H1 (cell line): Measurements from ENCODE around the gene CCDC30. TPM values are rescaled to one million over a fixed set of nuclear protein-coding genes. Genes with fewer than 3 reads are reported as not detected.
"Not testable (repeated sequence)": the region's sequence is repeated elsewhere in the genome, so short reads cannot be mapped to it uniquely, and the experiment has no call there.

Source experiments
- CTCF ChIA-PET: fragments of 300-600 bp; sonication (Branson Sonifier 250); formaldehyde crosslinking; loops from one replicate; lab custom pipeline; 2021; ENCODE audit not compliant: partially characterized antibody; lab: Charles Lee
- POLR2A ChIA-PET: fragments of 300-600 bp; sonication (Branson Sonifier 250); formaldehyde crosslinking; loops from one replicate; lab custom pipeline; 2021; ENCODE audit warnings: inconsistent platforms; ENCODE audit not compliant: partially characterized antibody; lab: Charles Lee
- DNase-seq, 2 experiments: peaks; one replicate each; pipeline versions ENCODE4 v3.0.0 to v3.0.0-alpha.2; 2010 to 2022; ENCODE audit warnings: low spot score in 2 of 2, low read depth in 1 of 2, mixed read lengths in 1 of 2
- FAIRE-seq: peaks from 2 replicates; lab custom pipeline; 2011; peaks lifted over from hg19 to GRCh38; lab: Jason Lieb, UNC
- H2AFZ ChIP-seq: 2 replicates; pipeline ENCODE4 v1.8.1; 2012; ENCODE audit warnings: low read length, inconsistent platforms
- H2AK5ac ChIP-seq: 2 replicates; pipeline ENCODE4 v1.6.1; 2013; ENCODE audit warnings: low read depth, low read length
- H2BK120ac ChIP-seq: replicated peaks from 2 replicates; pipeline ENCODE3; 2013; ENCODE audit warnings: low read depth, low read length, inconsistent platforms
- H2BK12ac ChIP-seq: 2 replicates; pipeline ENCODE4 v1.6.1; 2013; ENCODE audit warnings: low read depth, low read length
- H2BK15ac ChIP-seq: 2 replicates; pipeline ENCODE4 v1.6.1; 2013; ENCODE audit warnings: low read length
- H2BK20ac ChIP-seq: 2 replicates; pipeline ENCODE4 v1.6.1; 2013; ENCODE audit warnings: low read length
- H2BK5ac ChIP-seq: 2 replicates; pipeline ENCODE4 v1.6.1; 2013; ENCODE audit warnings: low read depth, low read length
- H3K14ac ChIP-seq: 2 replicates; pipeline ENCODE4 v1.6.1; 2013; ENCODE audit warnings: inconsistent platforms; ENCODE audit not compliant: insufficient read length
- H3K18ac ChIP-seq: 2 replicates; pipeline ENCODE4 v1.6.1; 2013; ENCODE audit warnings: low read length; ENCODE audit errors: extremely low read depth
- H3K23ac ChIP-seq: 2 replicates; pipeline ENCODE4 v1.6.1; 2013; ENCODE audit warnings: inconsistent platforms; ENCODE audit not compliant: insufficient read length
- H3K23me2 ChIP-seq: 2 replicates; pipeline ENCODE4 v1.6.1; 2013; ENCODE audit warnings: low read depth, low read length
- H3K27ac ChIP-seq: 2 replicates; pipeline ENCODE4 v1.6.1; 2011; ENCODE audit warnings: low read depth, low read length, inconsistent platforms
- H3K27me3 ChIP-seq, 4 experiments: replicated peaks in 1 of 4; 1 replicate in 1 of 4; 2 replicates in 3 of 4; pipeline versions ENCODE4 v1.6.1 to v1.8.1; 2011 to 2013; ENCODE audit warnings: low read length in 3 of 4, mild to moderate bottlenecking in 3 of 4, inconsistent platforms in 2 of 4, mixed read lengths in 2 of 4, moderate library complexity in 1 of 4; ENCODE audit not compliant: control insufficient read depth in 3 of 4, insufficient read depth in 3 of 4; ENCODE audit errors: extremely low read depth in 1 of 4
- H3K36me3 ChIP-seq, 4 experiments: 2 replicates each; pipeline versions ENCODE4 v1.6.1 to v1.8.1; 2011 to 2013; ENCODE audit warnings: mild to moderate bottlenecking in 4 of 4, low read length in 3 of 4, moderate library complexity in 2 of 4, control low read depth in 1 of 4, inconsistent platforms in 1 of 4; ENCODE audit not compliant: insufficient read depth in 4 of 4, control insufficient read depth in 2 of 4
- H3K4ac ChIP-seq: replicated peaks from 2 replicates; pipeline ENCODE3; 2013; ENCODE audit warnings: low read length, low read depth, mixed read lengths, inconsistent platforms; ENCODE audit not compliant: insufficient read length
- H3K4me1 ChIP-seq, 4 experiments: replicated peaks in 1 of 4; 1 replicate in 1 of 4; 2 replicates in 3 of 4; pipeline versions ENCODE4 v1.6.1 to v1.8.1; 2011 to 2013; ENCODE audit warnings: low read length in 3 of 4, inconsistent platforms in 2 of 4, mixed read lengths in 1 of 4; ENCODE audit not compliant: insufficient read depth in 4 of 4, control insufficient read depth in 3 of 4
- H3K4me2 ChIP-seq, 2 experiments: 2 replicates each; pipeline versions ENCODE4 v1.6.1 to v1.8.1; 2011 to 2013; ENCODE audit warnings: low read depth in 2 of 2, low read length in 2 of 2, control low read depth in 1 of 2, inconsistent platforms in 1 of 2, mild to moderate bottlenecking in 1 of 2; ENCODE audit not compliant: insufficient read depth in 1 of 2
- H3K4me3 ChIP-seq, 4 experiments: fragments of 200-600, 300-600 bp in 1 of 4; sonication (generic), shearing (Covaris generic), sonication (Bioruptor Twin) in 1 of 4; 2 replicates each; pipeline versions ENCODE4 v1.5.1 to v1.8.1; 2011 to 2016; ENCODE audit warnings: low read length in 4 of 4, low read depth in 3 of 4, control low read depth in 2 of 4, inconsistent platforms in 2 of 4, mild to moderate bottlenecking in 2 of 4, mixed read lengths in 1 of 4, moderate library complexity in 1 of 4; ENCODE audit not compliant: insufficient read depth in 2 of 4; ENCODE audit errors: extremely low read depth in 1 of 4
- H3K56ac ChIP-seq: replicated peaks from 2 replicates; pipeline ENCODE3; 2013; ENCODE audit warnings: low read depth, mild to moderate bottlenecking, mixed read lengths, low read length, inconsistent platforms; ENCODE audit not compliant: insufficient read length
- H3K79me1 ChIP-seq: 2 replicates; pipeline ENCODE4 v1.6.1; 2013; ENCODE audit warnings: low read depth, low read length, control low read depth
- H3K79me2 ChIP-seq, 2 experiments: 2 replicates each; pipeline versions ENCODE4 v1.6.1 to v1.8.1; 2012 to 2013; ENCODE audit warnings: low read length in 2 of 2, mild to moderate bottlenecking in 2 of 2, inconsistent platforms in 1 of 2; ENCODE audit not compliant: insufficient read depth in 2 of 2, control insufficient read depth in 1 of 2
- H3K9ac ChIP-seq, 4 experiments: replicated peaks in 1 of 4; 1 replicate in 1 of 4; 2 replicates in 3 of 4; pipeline versions ENCODE4 v1.6.1 to v1.8.1; 2011 to 2013; ENCODE audit warnings: low read depth in 3 of 4, low read length in 3 of 4, control low read depth in 2 of 4, mild to moderate bottlenecking in 2 of 4, moderate library complexity in 2 of 4, inconsistent platforms in 1 of 4; ENCODE audit errors: extremely low read depth in 1 of 4
- H3K9me3 ChIP-seq, 2 experiments: 2 replicates each; pipeline versions ENCODE4 v1.6.1 to v1.8.1; 2012 to 2013; ENCODE audit warnings: mild to moderate bottlenecking in 2 of 2, moderate library complexity in 2 of 2, control low read depth in 1 of 2, inconsistent platforms in 1 of 2, low read depth in 1 of 2, low read length in 1 of 2, mixed read lengths in 1 of 2; ENCODE audit not compliant: insufficient read depth in 2 of 2
- H4K20me1 ChIP-seq, 2 experiments: replicated peaks in 1 of 2; 2 replicates each; pipeline versions ENCODE3 to v1.8.1; 2011 to 2013; ENCODE audit warnings: inconsistent platforms in 2 of 2, low read length in 2 of 2, mild to moderate bottlenecking in 1 of 2; ENCODE audit not compliant: insufficient read depth in 2 of 2, control insufficient read depth in 1 of 2
- H4K5ac ChIP-seq: 2 replicates; pipeline ENCODE4 v1.6.1; 2013; ENCODE audit warnings: low read length, low read depth, mixed read lengths, inconsistent platforms; ENCODE audit not compliant: insufficient read length
- H4K8ac ChIP-seq: 2 replicates; pipeline ENCODE4 v1.8.0; 2013; ENCODE audit warnings: mild to moderate bottlenecking, moderate library complexity, low read length, inconsistent platforms; ENCODE audit not compliant: insufficient read depth; ENCODE audit errors: extremely low read depth
- H4K91ac ChIP-seq: replicated peaks from 2 replicates; pipeline ENCODE3; 2013; ENCODE audit warnings: low read length, mixed read lengths, inconsistent platforms; ENCODE audit not compliant: insufficient read length
- WGBS, 2 experiments: shearing (Covaris generic) in 1 of 2; methylation state at CpG; one replicate each; pipeline versions ENCODE4 v1.1.6 to v1.1.7; 2013 to 2015; ENCODE audit warnings: low lambda C conversion rate in 2 of 2, mixed read lengths in 2 of 2, inconsistent platforms in 1 of 2, low coverage in 1 of 2, missing lambda C conversion rate in 1 of 2; ENCODE audit not compliant: insufficient replicate concordance in 2 of 2, insufficient coverage in 1 of 2, insufficient read length in 1 of 2; ENCODE audit errors: extremely low coverage in 1 of 2, missing lambda C conversion rate in 1 of 2; 5-methylcytosine and 5-hydroxymethylcytosine counted together
- polyA plus RNA-seq, 7 experiments: library from polyadenylated mRNA; depleted of rRNA in 3 of 7; stranded (reverse) in 5 of 7; unstranded in 2 of 7; fragments of >200 nt in 5 of 7; fragments of 200-250 nt in 2 of 7; gene quantifications; 1 replicate in 5 of 7; 2 replicates in 1 of 7; 4 replicates in 1 of 7; pipeline versions ENCODE4 v1.2.1 to v1.2.3, GENCODE V29; 2011 to 2013; ENCODE audit warnings: missing spikeins in 2 of 7, mixed read lengths in 2 of 7
- total RNA-seq: library from RNA; stranded (reverse); fragmentation: NEBNext Ultra II Directional; extraction: Animal tissue kit (Norgen Biotek cat#: 25700); gene quantifications from 2 replicates; pipeline ENCODE4 v1.2.1, GENCODE V29; 2021

CCDC30 gene
- total and polyA plus RNA-seq, 2 of the 8 experiments (the other 6 are each of a cell fraction or from before 2014, with no cell fraction given) = 0.60 to 1.8 TPM

GRCh38 chr1:42502031-42502430 lies 38.9 kb downstream of the CCDC30 start:
- H3K56ac ChIP-seq, H3K18ac ChIP-seq, FAIRE-seq, H2BK15ac ChIP-seq, H4K20me1 ChIP-seq, H3K4me2 ChIP-seq, H4K5ac ChIP-seq, H3K9ac ChIP-seq, CTCF ChIA-PET, H3K36me3 ChIP-seq, H3K14ac ChIP-seq, H3K23ac ChIP-seq, H2BK120ac ChIP-seq, H3K27ac ChIP-seq, POLR2A ChIA-PET, H3K79me2 ChIP-seq, H3K4me1 ChIP-seq, DNase-seq, H4K8ac ChIP-seq, H2BK12ac ChIP-seq, H2AK5ac ChIP-seq, H2BK20ac ChIP-seq, H3K27me3 ChIP-seq, H2BK5ac ChIP-seq, H3K23me2 ChIP-seq, H4K91ac ChIP-seq, H3K4ac ChIP-seq, H3K79me1 ChIP-seq, H2AFZ ChIP-seq, H3K4me3 ChIP-seq: not testable (repeated sequence)
- 93% methylated on average over 11 of the region's 11 CpGs; no CpG with 5 or more reads in 1 of the 2 experiments for WGBS, 2 experiments
- H3K9me3 ChIP-seq = peaks cover 43 to 50% of the 10 kb centered on the region in 2 experiments
